K562 (cell line): ENCODE data around the gene PRKAA2. TPM values are rescaled to one million over a fixed set of nuclear protein-coding genes. Genes with fewer than 3 reads are reported as not detected.

Experiments
- ATAC-seq: fragments of 200-7000 bp; cut with Tn5 transposase; 3 replicates; pipeline ENCODE4 v1.9.1; 2020; ENCODE audit warnings: moderate library complexity
- BruUV-seq: library from RNA; stranded (reverse); fragments of 400-500 nt; replicated peaks from 2 replicates; lab custom pipeline; 2021; lab: Mats Ljungman, UMichigan
- CTCF ChIA-PET: fragments of 300-600 bp; formaldehyde crosslinking; extraction: SDS; loops from one replicate; lab custom pipeline; 2021; ENCODE audit warnings: low intra/inter-chr PET ratio; lab: Yijun Ruan, JAX
- POLR2A ChIA-PET: fragments of 300-600, 350-650 bp; sonication (Branson Sonifier 250); formaldehyde crosslinking; extraction: SDS; loops from one replicate; lab custom pipeline; 2021; ENCODE audit warnings: antibody characterized with exemption, inconsistent platforms; lab: Yijun Ruan, JAX
- DNase-seq, 4 experiments: peaks; one replicate each; pipeline versions ENCODE4 v3.0.0 to v3.0.0-alpha.2; 2011 to 2018; ENCODE audit warnings: low spot score in 3 of 4, mixed read lengths in 3 of 4; ENCODE audit errors: extremely low read depth in 1 of 4
- FAIRE-seq: peaks from 2 replicates; lab custom pipeline; 2011; peaks lifted over from hg19 to GRCh38; lab: Jason Lieb, UNC
- H2AFZ ChIP-seq: 2 replicates; pipeline ENCODE4 v1.6.0; 2011; ENCODE audit warnings: low read depth, low read length, control low read depth, inconsistent platforms
- H3K27ac ChIP-seq: fragments of 200-600 bp; 3 replicates; pipeline ENCODE4 v1.8.0; 2011; ENCODE audit warnings: low read depth, mild to moderate bottlenecking, control low read depth, inconsistent platforms, low read length, moderate library complexity, mixed read lengths; ENCODE audit errors: extremely low read depth
- H3K27me3 ChIP-seq, 2 experiments: fragments of 300-600 bp in 1 of 2; 2 replicates in 1 of 2; 3 replicates in 1 of 2; pipeline versions ENCODE4 v1.6.0 to v1.8.0; 2011; ENCODE audit warnings: inconsistent platforms in 2 of 2, low read length in 2 of 2, mild to moderate bottlenecking in 1 of 2, mixed read lengths in 1 of 2, moderate library complexity in 1 of 2; ENCODE audit not compliant: control insufficient read depth in 2 of 2, insufficient read depth in 2 of 2
- H3K36me3 ChIP-seq: fragments of 300-600 bp; 3 replicates; pipeline ENCODE4 v1.8.0; 2011; ENCODE audit warnings: mild to moderate bottlenecking, low read length, inconsistent platforms; ENCODE audit not compliant: control insufficient read depth, insufficient read depth
- H3K4me1 ChIP-seq, 2 experiments: fragments of 200-600 bp in 1 of 2; replicated peaks in 1 of 2; 2 replicates in 1 of 2; 3 replicates in 1 of 2; pipeline versions ENCODE4 v1.5.1 to v1.8.0; 2011; ENCODE audit warnings: inconsistent platforms in 2 of 2, low read length in 2 of 2, mild to moderate bottlenecking in 1 of 2, mixed read lengths in 1 of 2, moderate library complexity in 1 of 2; ENCODE audit not compliant: control insufficient read depth in 2 of 2, insufficient read depth in 2 of 2
- H3K4me2 ChIP-seq: 2 replicates; pipeline ENCODE4 v1.6.1; 2011; ENCODE audit warnings: low read length, control low read depth, inconsistent platforms, mixed read lengths; ENCODE audit not compliant: insufficient read depth
- H3K4me3 ChIP-seq: fragments of 200-600 bp; sonication (generic), shearing (Covaris generic); 2 replicates; pipeline ENCODE4 v1.5.1; 2016; ENCODE audit warnings: control low read depth, inconsistent platforms
- H3K79me2 ChIP-seq: fragments of 200-600 bp; 3 replicates; pipeline ENCODE4 v1.8.0; 2011; ENCODE audit warnings: low read length, inconsistent platforms; ENCODE audit not compliant: control insufficient read depth, insufficient read depth
- H3K9ac ChIP-seq, 2 experiments: 2 replicates each; pipeline versions ENCODE4 v1.6.0 to v1.6.1; 2011; ENCODE audit warnings: low read depth in 2 of 2, low read length in 2 of 2, control low read depth in 1 of 2, inconsistent platforms in 1 of 2, mild to moderate bottlenecking in 1 of 2, mixed read lengths in 1 of 2; ENCODE audit not compliant: insufficient read depth in 1 of 2
- H3K9me1 ChIP-seq: one replicate; pipeline ENCODE4 v1.6.0; 2011; ENCODE audit warnings: inconsistent platforms, mild to moderate bottlenecking, low read length, moderate library complexity; ENCODE audit not compliant: control insufficient read depth, insufficient read depth
- H3K9me3 ChIP-seq: replicated peaks from 2 replicates; pipeline ENCODE4 v1.5.1; 2011; ENCODE audit warnings: low read depth, low read length, inconsistent platforms; ENCODE audit not compliant: control insufficient read depth, insufficient read depth
- H4K20me1 ChIP-seq: replicated peaks from 2 replicates; pipeline ENCODE4 v1.6.1; 2011; ENCODE audit warnings: low read length, inconsistent platforms, mixed read lengths; ENCODE audit not compliant: control insufficient read depth, insufficient read depth
- JUND ChIP-seq, 2 experiments: IDR thresholded peaks; 2 replicates in 1 of 2; 3 replicates in 1 of 2; pipeline ENCODE4 v1.6.1; 2011; ENCODE audit warnings: borderline replicate concordance in 2 of 2, low read depth in 2 of 2, low read length in 2 of 2, improper control_type of control experiment in 1 of 2, missing biosample characterization in 1 of 2, missing genetic modification characterization in 1 of 2, missing genetic modification reagents in 1 of 2
- NUFIP1 ChIP-seq: fragments of 450-650 bp; IDR thresholded peaks from 2 replicates; pipeline ENCODE4 v1.6.1; 2018; ENCODE audit not compliant: partially characterized antibody
- RERE ChIP-seq: sonication (generic); formaldehyde crosslinking; IDR thresholded peaks from 2 replicates; pipeline ENCODE4 v1.8.0; 2023; ENCODE audit warnings: missing genetic modification reagents, mild to moderate bottlenecking, borderline replicate concordance
- SAFB ChIP-seq: fragments of 200-400 bp; formaldehyde crosslinking; IDR thresholded peaks from 2 replicates; pipeline ENCODE4 v1.6.1; 2017; ENCODE audit warnings: low read depth, low read length, borderline replicate concordance
- XRCC3 ChIP-seq: fragments of 450-650 bp; IDR thresholded peaks from 2 replicates; pipeline ENCODE4 v1.6.1; 2017; ENCODE audit warnings: mild to moderate bottlenecking, moderate library complexity
- ZBTB2 ChIP-seq: fragments of 450-650 bp; IDR thresholded peaks from 2 replicates; pipeline ENCODE4 v1.6.1; 2016; ENCODE audit warnings: antibody characterized with exemption
- ZNF274 ChIP-seq: IDR thresholded peaks from 2 replicates; pipeline ENCODE4 v1.6.1; 2011; ENCODE audit warnings: low read depth, mild to moderate bottlenecking, low read length, moderate library complexity, borderline replicate concordance
- ZNF507 ChIP-seq: conservative IDR thresholded peaks from 2 replicates; pipeline ENCODE4 v1.6.1; 2017; ENCODE audit warnings: missing genetic modification characterization, missing compliant biosample characterization
- ZNF76 ChIP-seq: fragments of 250-450 bp; sonication (Bioruptor Pico); IDR thresholded peaks from 2 replicates; pipeline ENCODE4 v1.4.0; 2020; ENCODE audit warnings: mild to moderate bottlenecking, moderate library complexity, borderline replicate concordance
- WGBS: fragments of 100-300 bp; shearing (Covaris generic); methylation state at CpG from one replicate; pipeline ENCODE4 v1.1.6; 2016; ENCODE audit warnings: low coverage, mixed read lengths; ENCODE audit not compliant: insufficient coverage; ENCODE audit errors: missing lambda C conversion rate; 5-methylcytosine and 5-hydroxymethylcytosine counted together
- in situ Hi-C: fragments of 300-500 bp; cut with MboI; formaldehyde crosslinking; loops from 4 replicates; pipeline ENCODE4 v1.15.0; 2018; ENCODE audit warnings: inconsistent platforms, mixed read lengths
- intact Hi-C: fragments of 100-400 bp; cut with micrococcal nuclease; formaldehyde crosslinking; loops from 2 replicates; pipeline ENCODE4 v1.14.2; 2022
- polyA plus RNA-seq, 8 experiments: library from polyadenylated mRNA; depleted of rRNA in 4 of 8; stranded (reverse) in 5 of 8; unstranded in 3 of 8; fragments of >200 nt; fragmentation: Nextera tagmentation in 2 of 8; fragmentation: Illumina TruSeq in 1 of 8; extraction: Ambion mirVana in 2 of 8; extraction: Trizol in 1 of 8; gene quantifications; 2 replicates each; pipeline versions ENCODE4 v1.2.1 to v1.2.3, GENCODE V29; 2011 to 2014; ENCODE audit warnings: inconsistent platforms in 1 of 8, missing spikeins in 1 of 8
- total RNA-seq, 7 experiments: library from RNA; depleted of rRNA in 6 of 7; stranded (reverse); fragments of >200 nt in 6 of 7; fragmentation: Illumina TruSeq in 2 of 7; extraction: Trizol in 2 of 7; gene quantifications; 2 replicates each; pipeline versions ENCODE4 v1.2.1 to v1.2.3, GENCODE V29; 2011 to 2021; ENCODE audit warnings: low replicate concordance in 1 of 7
- TF ChIP-seq, protein P1 (sequence below): IDR thresholded peaks from 3 replicates; pipeline ENCODE4 v1.6.1; 2011; ENCODE audit warnings: borderline replicate concordance, mild to moderate bottlenecking; ENCODE audit not compliant: insufficient read length, insufficient read depth

The PRKAA2 gene
- total and polyA plus RNA-seq, 9 of the 15 experiments (the other 6 are each of a cell fraction or from before 2014, with no cell fraction given) = 0.01 TPM; not detected in 8

GRCh38 chr1:56671085-56671484, 26.0 kb downstream of the PRKAA2 start:
- no peak for TF ChIP-seq NUFIP1
- TF ChIP-seq ZBTB2 = no peak
- no peak for TF ChIP-seq RERE (CRISPR knock-in tag)
- no peak for TF ChIP-seq JUND (IDR thresholded peaks at IDR 0.05; ENCODE audit: borderline replicate concordance, low read depth, low read length)
- no peak for TF ChIP-seq JUND (tag; IDR thresholded peaks at IDR 0.05; ENCODE audit: borderline replicate concordance, low read depth, low read length)
- TF ChIP-seq XRCC3 = no peak
- no peak for TF ChIP-seq ZNF274
- TF ChIP-seq ZNF507 = no peak
- TF ChIP-seq ZNF76 (CRISPR knock-in tag) = no peak
- TF ChIP-seq, protein P1, sequence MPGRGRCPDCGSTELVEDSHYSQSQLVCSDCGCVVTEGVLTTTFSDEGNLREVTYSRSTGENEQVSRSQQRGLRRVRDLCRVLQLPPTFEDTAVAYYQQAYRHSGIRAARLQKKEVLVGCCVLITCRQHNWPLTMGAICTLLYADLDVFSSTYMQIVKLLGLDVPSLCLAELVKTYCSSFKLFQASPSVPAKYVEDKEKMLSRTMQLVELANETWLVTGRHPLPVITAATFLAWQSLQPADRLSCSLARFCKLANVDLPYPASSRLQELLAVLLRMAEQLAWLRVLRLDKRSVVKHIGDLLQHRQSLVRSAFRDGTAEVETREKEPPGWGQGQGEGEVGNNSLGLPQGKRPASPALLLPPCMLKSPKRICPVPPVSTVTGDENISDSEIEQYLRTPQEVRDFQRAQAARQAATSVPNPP = no peak
- no peak for TF ChIP-seq SAFB
- TF ChIP-seq, all 486 proteins: peak for 0
- in situ Hi-C loops (no loop called here), intact Hi-C loops (no loop called here)
- no peak for DNase-seq
- FAIRE-seq = no peak
- Histone ChIP-seq H3K9me1 (no peaks in the 10 kb centered on the region), H4K20me1 (no peaks in the 10 kb centered on the region), H3K4me1 (no peaks in the 10 kb centered on the region), H3K9ac (no peak overlapping the region), H2AFZ (no peak overlapping the region), H3K79me2 (no peaks in the 10 kb centered on the region), H3K36me3 (no peaks in the 10 kb centered on the region), H3K27ac (no peak overlapping the region), H3K9me3 (no peaks in the 10 kb centered on the region), H3K27me3 (no peaks in the 10 kb centered on the region), H3K4me2 (no peak overlapping the region), H3K4me3 (no peak overlapping the region)
- ChIA-PET POLR2A (no interaction called here), CTCF (no interaction called here)
- ATAC-seq = no peak
- 6% methylated on average over 4 of the region's 4 CpGs for WGBS
- BruUV-seq = no TSS peak
